GM20431 (cell line): Measurements from ENCODE around the gene FER.
"Not testable (repeated sequence)": the region's sequence is repeated elsewhere in the genome, so short reads cannot be mapped to it uniquely, and the experiment has no call there.

Experiments used
- in situ Hi-C: fragments of 300-500 bp; cut with MseI, MboI; formaldehyde crosslinking; loops from one replicate; pipeline ENCODE4 v1.15.0; 2020; ENCODE audit warnings: low sequenced_read_pairs; ENCODE audit not compliant: unreplicated experiment

FER gene

GRCh38 chr5:108743846-108744245 is 3.9 kb upstream of the FER start:
- in situ Hi-C loops = no loop called here

DNA sequence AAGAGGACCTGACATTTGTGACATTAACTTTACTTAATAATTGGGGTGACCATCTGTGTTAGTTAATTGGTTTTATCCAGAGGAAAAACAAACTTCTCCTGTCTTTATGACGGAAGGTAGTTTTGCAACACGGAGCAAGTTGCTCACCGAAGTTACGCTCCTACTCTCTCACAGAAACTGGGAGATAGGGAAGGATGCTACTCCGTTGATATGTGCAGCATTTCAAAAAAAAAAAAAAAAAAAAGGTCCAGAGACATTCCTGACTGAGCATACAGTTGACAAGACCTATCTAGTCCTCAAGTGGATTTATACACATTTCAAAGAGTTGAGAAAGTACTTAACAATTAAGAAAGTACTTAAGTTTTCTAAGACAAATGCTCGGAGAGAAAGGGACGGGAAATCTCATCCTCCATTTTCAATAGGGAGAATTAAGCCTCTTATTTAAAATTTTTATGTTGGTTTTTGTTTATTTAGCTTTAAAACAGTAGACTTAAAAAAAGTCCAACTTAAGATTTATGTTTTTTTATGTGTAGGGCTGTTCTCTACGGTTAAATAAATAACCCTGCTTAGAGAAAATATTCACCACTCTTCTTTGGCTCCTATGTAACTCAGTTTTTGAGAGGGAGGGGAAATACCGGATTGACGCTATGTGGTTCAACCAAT is 455 bp upstream of the FER start:
- in situ Hi-C loops = no loop called here

GRCh38 chr5:108748401-108749127 is 867 bp downstream of the FER start:
- in situ Hi-C loops = no loop called here

DNA sequence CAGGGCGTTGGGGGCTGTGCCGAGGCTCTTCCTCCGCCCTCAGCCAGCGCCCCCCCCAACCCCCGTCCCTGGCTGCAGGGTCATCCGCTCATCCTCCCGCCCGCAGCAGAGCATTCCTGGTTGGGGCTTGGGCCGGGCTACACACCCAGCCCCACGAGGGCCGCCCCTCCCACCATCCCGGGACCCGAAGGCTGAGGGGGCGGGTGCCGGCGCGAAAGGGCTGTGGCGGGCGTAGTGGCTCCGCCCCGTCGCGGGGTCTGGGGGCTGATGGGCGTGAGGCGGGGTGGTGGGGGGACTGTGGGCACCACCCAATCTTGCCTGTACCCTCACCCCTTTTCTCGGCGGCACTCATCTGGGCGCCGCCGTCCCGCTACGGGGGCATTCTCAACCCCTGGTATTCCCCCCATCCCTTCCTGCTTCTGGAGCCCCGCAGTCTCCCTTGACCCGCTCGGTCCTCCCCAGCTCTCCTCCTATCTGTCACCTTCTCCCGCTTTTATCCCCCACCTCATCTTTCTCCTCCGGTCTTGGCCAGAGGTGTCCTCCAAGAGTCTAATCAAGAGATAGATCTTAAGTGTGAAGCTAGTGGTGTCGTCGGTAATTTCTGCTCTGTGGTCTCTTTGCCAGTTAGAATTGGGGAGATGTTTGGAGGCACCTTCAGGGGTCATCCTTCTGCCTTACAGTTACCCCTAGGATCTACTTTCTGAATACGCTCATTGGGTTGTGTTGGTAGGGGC is 1.6 kb downstream of the FER start:
- in situ Hi-C loops = no loop called here

GRCh38 chr5:108753331-108753730 is 5.6 kb downstream of the FER start:
- in situ Hi-C loops = no loop called here

- in situ Hi-C loops = no loop called here
Observed at GRCh38 chr5:108753877-108754276, 6.2 kb downstream of the FER start.

DNA sequence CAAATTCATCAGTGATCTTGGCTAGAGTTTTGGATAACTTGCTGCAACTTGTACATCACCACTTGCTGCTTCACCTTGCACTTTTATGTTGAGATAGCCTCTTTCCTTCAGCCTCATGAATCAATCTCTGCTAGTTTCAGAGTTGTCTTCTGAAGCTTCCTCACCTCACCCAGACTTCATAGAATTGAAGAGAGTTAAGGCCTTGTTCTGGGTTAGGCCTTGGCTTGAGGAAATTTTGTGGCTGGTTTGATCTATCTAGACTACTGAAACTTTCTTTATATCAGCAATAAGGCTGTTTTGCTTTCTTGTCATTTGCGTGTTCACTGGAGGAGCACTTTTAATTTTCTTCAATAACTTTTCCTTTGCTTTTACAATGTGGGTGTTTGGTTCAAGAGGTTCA is 12.8 kb downstream of the FER start:
- in situ Hi-C loops = no loop called here

DNA sequence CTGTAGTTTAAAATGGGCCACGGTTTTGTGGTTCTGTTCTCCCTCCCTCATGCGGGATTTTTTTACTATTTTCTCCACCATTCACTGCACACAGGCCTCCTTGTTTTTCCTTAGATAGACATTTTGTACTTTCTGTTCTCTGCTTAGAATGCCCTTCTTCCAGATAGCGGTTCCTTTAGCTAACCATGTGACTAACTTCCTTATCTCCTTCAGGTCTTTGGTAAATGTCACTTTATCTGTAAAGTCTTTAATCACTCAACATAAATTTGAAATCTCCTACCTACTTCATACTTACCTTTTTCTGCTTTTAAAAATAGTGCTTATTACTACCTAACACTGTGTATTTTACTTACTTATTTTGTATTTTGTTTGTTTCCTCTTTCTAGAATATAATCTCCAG is 15.0 kb downstream of the FER start:
- in situ Hi-C loops = no loop called here

- in situ Hi-C loops = no loop called here
Observed at GRCh38 chr5:108763222-108763916, 15.7 kb downstream of the FER start.

DNA sequence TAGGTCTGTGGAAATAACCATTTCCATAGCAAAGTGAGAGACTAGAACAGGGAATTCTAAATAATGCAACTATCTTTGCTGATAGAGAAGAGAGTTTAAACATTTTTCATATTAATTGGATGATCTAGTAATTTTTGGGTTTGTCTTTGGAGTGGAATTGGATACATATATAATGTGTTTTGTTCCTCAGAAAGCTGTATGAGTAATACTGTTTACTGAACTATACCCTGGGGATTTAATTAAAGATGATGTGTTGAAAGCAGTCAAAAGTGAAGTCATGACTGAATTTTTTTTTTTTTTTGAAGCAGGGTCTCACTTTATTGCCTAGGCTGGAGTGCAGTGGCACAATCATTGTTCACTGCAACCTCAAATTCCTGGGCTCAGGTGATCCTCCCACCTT is 17.9 kb downstream of the FER start:
- in situ Hi-C loops = no loop called here

DNA sequence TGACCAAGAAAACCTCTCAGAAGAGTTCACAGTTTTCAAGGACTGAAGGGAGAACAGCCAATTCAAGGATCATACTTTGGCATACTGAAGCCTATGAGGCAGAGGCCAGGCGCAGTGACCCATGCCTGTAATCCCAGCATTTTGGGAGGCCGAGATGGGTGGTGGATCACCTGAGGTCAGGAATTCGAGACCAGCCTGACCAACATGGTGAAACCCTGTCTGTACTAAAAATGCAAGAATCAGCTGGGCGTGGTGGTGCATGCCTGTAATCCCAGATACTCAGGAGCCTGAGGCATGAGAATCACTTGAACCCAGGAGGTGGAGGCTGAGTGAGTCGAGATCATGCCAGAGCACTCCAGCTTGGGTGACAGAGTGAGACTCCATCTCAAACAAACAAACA is 19.2 kb downstream of the FER start:
- in situ Hi-C loops = not testable (repeated sequence)

DNA sequence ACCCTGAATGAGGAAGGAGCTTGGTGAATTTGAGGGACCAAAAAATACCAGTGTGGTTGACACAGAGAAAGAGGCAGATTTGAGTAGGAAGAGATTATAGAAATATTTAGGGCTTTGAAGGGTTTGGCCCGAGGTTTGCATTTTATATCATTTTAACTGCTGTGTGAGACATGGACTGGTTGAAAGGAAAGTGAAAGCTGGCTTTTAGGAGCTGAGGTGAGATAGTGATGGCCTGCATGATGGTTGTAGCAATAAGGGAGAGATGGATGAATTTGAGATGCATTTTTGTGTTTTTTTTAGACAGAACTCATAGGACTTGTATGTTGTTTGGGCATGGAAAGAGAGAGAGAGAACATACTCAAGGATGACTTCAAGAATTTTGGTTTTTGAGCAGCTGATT is 21.7 kb downstream of the FER start:
- in situ Hi-C loops = no loop called here

- in situ Hi-C loops = no loop called here
Observed at GRCh38 chr5:108772626-108773025, 24.9 kb downstream of the FER start.

- in situ Hi-C loops = no loop called here
Observed at GRCh38 chr5:108773330-108773729, 25.6 kb downstream of the FER start.

- in situ Hi-C loops = not testable (repeated sequence)
Observed at GRCh38 chr5:108774079-108774478, 26.4 kb downstream of the FER start.

- in situ Hi-C loops = not testable (repeated sequence)
Observed at GRCh38 chr5:108777582-108777981, 29.9 kb downstream of the FER start.

DNA sequence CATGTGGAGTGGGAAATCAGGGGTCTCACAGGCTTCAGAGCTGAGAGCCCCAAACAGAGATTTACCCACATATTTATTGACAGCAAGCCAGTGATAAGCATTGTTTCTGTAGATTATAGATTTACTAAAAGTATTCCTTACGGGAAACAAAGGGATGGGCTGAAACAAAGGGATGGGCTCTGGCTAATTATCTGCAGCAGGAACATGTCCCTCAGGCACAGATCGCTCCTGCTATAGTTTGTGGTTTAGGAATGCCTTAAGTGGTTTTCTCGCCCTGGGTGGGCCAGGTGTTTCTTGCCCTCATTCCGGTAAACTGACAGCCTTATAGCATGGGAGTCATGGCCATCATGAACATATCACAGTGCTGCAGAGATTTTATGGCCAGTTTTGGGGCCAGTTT is 36.9 kb downstream of the FER start:
- in situ Hi-C loops = not testable (repeated sequence)

DNA sequence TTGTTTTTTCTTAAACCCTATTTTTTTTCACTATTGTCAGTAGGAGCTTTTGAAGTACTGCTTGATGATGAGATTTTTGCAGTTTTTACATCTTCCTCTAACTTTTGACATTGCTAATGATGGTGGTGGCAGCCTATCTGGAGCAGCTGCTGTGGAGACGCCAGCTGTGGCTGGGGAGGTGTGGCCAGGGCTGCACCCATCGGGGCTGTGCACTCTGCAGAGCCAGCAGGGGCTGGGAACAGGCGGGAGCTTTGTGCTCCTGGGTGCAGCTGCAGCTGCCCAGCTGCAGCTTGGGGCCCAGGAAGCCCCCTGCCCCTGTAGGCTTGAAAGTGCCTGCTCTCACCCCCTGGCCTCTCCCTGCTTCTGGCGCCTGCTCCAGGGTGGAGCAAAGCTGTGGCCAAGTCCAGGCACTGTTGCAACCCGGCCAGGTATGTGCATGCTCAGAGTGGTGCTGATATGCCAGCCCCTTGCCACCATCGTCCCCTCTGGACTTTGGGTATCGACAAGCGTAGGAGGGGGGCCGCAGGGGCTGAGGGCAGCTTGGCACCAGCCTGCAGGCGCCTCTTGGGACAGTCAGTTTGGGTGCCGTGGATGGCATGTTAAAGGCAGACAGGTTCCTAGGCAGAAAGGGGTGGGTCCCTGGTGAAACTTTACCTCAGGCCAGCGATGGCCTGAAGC is 39.2 kb downstream of the FER start:
- in situ Hi-C loops = no loop called here

DNA sequence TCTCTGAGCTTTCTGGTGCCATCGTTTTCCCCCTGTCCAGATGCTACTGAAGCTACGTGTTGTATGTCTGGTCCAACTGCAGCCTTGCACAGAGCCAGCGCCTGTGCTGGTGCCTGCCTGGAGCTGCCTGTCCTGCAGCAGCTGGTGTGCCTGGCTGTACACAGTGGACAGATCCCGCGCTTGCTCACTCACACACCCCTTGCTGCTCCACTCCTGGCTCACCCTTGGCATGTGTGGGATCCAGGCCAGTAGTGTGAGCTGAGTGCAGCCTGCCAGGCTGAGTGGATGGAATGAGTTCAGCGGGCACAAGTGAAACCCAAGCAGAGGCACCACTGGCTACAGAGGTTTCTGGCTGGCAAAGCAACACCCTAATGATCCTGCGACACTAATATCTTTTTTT is 40.4 kb downstream of the FER start:
- in situ Hi-C loops = no loop called here

DNA sequence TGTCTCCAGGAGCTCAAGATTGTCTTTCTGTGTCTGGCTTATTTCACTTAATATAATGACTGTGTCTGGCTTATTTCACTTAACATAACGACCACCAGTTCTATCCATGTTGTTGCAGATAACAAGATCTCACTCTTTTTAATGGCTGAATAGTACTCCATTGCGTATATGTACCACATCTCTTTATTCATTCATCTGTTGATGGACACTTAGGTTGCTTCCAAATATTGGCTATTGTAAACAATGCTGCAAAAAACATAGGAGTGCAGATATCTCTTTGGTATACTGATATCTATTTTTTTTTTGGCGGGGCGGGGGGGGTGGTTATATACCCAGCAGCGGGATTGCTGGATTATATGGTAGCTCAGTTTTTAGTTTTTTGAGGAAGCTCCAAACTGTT is 45.5 kb downstream of the FER start:
- in situ Hi-C loops = no loop called here
